Dermis blood vessel endothelial cell (primary cell): ENCODE measurements around the gene ZMIZ1. TPM values are rescaled to one million over a fixed set of nuclear protein-coding genes. Genes with fewer than 3 reads are reported as not detected.

Experiments
- DNase-seq: peaks from one replicate; pipeline ENCODE4 v3.0.0; 2010
- total RNA-seq: library from RNA; depleted of rRNA; stranded (reverse); fragments of >200 nt; gene quantifications from 2 replicates; pipeline ENCODE4 v1.2.3, GENCODE V29; 2014

ZMIZ1 gene
- total RNA-seq, 1 donor from 2014 or later = 18.2 TPM

- DNase-seq = no peak
Observed at GRCh38 chr10:79188154-79188965, 119.6 kb downstream of the ZMIZ1 start.

- no peak for DNase-seq
Observed at GRCh38 chr10:79189181-79189580, 120.4 kb downstream of the ZMIZ1 start.

- no peak for DNase-seq
Observed at GRCh38 chr10:79189853-79190435, 121.2 kb downstream of the ZMIZ1 start.

- DNase-seq = no peak
Observed at GRCh38 chr10:79190740-79191261, 122.0 kb downstream of the ZMIZ1 start.

GRCh38 chr10:79191951-79192676 is 123.3 kb downstream of the ZMIZ1 start:
- DNase-seq = no peak

GRCh38 chr10:79192677-79193003 is 123.9 kb downstream of the ZMIZ1 start:
- peak; percentile 53 for DNase-seq

GRCh38 chr10:79193694-79194382 is 125.1 kb downstream of the ZMIZ1 start:
- no peak for DNase-seq

GRCh38 chr10:79195091-79195923 is 126.5 kb downstream of the ZMIZ1 start:
- DNase-seq = peak; percentile 93

- peak; percentile 86 for DNase-seq
Observed at GRCh38 chr10:79196470-79197461, 128.0 kb downstream of the ZMIZ1 start.

- no peak for DNase-seq
Observed at GRCh38 chr10:79197558-79197957, 128.8 kb downstream of the ZMIZ1 start.

GRCh38 chr10:79200346-79200745 is 131.6 kb downstream of the ZMIZ1 start:
- no peak for DNase-seq

GRCh38 chr10:79201706-79202105 is 132.9 kb downstream of the ZMIZ1 start:
- no peak for DNase-seq

- DNase-seq = peak; percentile 73
Observed at GRCh38 chr10:79202188-79203013, 133.6 kb downstream of the ZMIZ1 start.

- DNase-seq = no peak
Observed at GRCh38 chr10:79203014-79203644, 134.4 kb downstream of the ZMIZ1 start.

- DNase-seq = no peak
Observed at GRCh38 chr10:79203833-79204232, 135.1 kb downstream of the ZMIZ1 start.

- DNase-seq = no peak
Observed at GRCh38 chr10:79206300-79207095, 137.7 kb downstream of the ZMIZ1 start.

- DNase-seq = no peak
Observed at GRCh38 chr10:79207096-79207357, 138.3 kb downstream of the ZMIZ1 start.

- DNase-seq = no peak
Observed at GRCh38 chr10:79207726-79208125, 139.0 kb downstream of the ZMIZ1 start.
